ENCODE data around the gene DNAJC13.

- no peak for TF ChIP-seq CTCF (IDR thresholded peaks at IDR 0.05)
- no peak for TF ChIP-seq POLR2A (IDR thresholded peaks at IDR 0.05)
These were observed 152.7 kb downstream of the DNAJC13 start for GRCh38 chr3:132570016-132570415.
